Gastroesophageal sphincter (tissue), 4 donors: Measurements from ENCODE around the gene TMEM127. TPM values are rescaled to one million over a fixed set of nuclear protein-coding genes. Genes with fewer than 3 reads are reported as not detected.

Experiments
- ATAC-seq: fragments of 150-250 bp; one replicate; pipeline ENCODE4 v1.9.1; 2016; ENCODE audit warnings: mild to moderate bottlenecking, moderate library complexity
- H3K27ac ChIP-seq, 4 donors: fragments of 200-600 bp; sonication (generic) in 3 of 4; 1 replicate in 3 of 4; 2 replicates in 1 of 4; pipeline ENCODE4 v1.5.1; 2016 to 2019
- H3K27me3 ChIP-seq: fragments of 200-600 bp; sonication (generic); one replicate; pipeline ENCODE4 v1.5.1; 2019
- H3K36me3 ChIP-seq, 2 donors: fragments of 200-600 bp; sonication (generic); one replicate each; pipeline ENCODE4 v1.5.1; 2019; ENCODE audit warnings: control low read depth in 1 of 2
- H3K4me1 ChIP-seq, 3 donors: fragments of 200-600 bp; sonication (generic); 1 replicate in 2 of 3; 2 replicates in 1 of 3; pipeline ENCODE4 v1.5.1; 2016 to 2019; ENCODE audit warnings: control low read depth in 2 of 3
- H3K4me3 ChIP-seq, 2 donors: fragments of 200-600 bp; sonication (generic); one replicate each; pipeline ENCODE4 v1.5.1; 2019; ENCODE audit warnings: mild to moderate bottlenecking in 1 of 2, moderate library complexity in 1 of 2
- H3K9me3 ChIP-seq, 3 donors: fragments of 200-600 bp; sonication (generic); one replicate each; pipeline ENCODE4 v1.5.1; 2017 to 2019; ENCODE audit warnings: control low read depth in 2 of 3
- EP300 ChIP-seq: sonication (generic); formaldehyde crosslinking; IDR thresholded peaks from one replicate; pipeline ENCODE4 v1.6.1; 2017; ENCODE audit warnings: antibody characterized with exemption, mild to moderate bottlenecking
- POLR2A ChIP-seq, 2 donors: fragments of 450-650 bp; IDR thresholded peaks; one replicate each; pipeline ENCODE4 v1.6.1; 2017; ENCODE audit warnings: antibody characterized with exemption in 2 of 2, mild to moderate bottlenecking in 2 of 2, moderate library complexity in 1 of 2
- POLR2AphosphoS5 ChIP-seq: sonication (generic); formaldehyde crosslinking; IDR thresholded peaks from one replicate; pipeline ENCODE4 v1.6.1; 2017; ENCODE audit warnings: antibody characterized with exemption
- WGBS, 2 donors: methylation state at CpG; one replicate each; pipeline ENCODE4 v1.1.5; 2018; ENCODE audit warnings: low coverage in 1 of 2; 5-methylcytosine and 5-hydroxymethylcytosine counted together
- total RNA-seq, 4 donors: library from RNA; depleted of rRNA; stranded (reverse); fragments of >200 nt; gene quantifications; one replicate each; pipeline ENCODE4 v1.1.0, GENCODE V29; 2016
- TF ChIP-seq, protein P1 (sequence below), 4 experiments: fragments of 200-600 bp in 2 of 4; fragments of 450-650 bp in 2 of 4; sonication (generic) in 1 of 4; IDR thresholded peaks; one replicate each; pipeline ENCODE4 v1.5.1; 2017 to 2019; ENCODE audit warnings: antibody characterized with exemption in 4 of 4, mild to moderate bottlenecking in 2 of 4, moderate library complexity in 2 of 4

TMEM127 gene
- total RNA-seq, 4 donors from 2014 or later, result 39.4 to 73.8 (median 43.9) TPM

DNA sequence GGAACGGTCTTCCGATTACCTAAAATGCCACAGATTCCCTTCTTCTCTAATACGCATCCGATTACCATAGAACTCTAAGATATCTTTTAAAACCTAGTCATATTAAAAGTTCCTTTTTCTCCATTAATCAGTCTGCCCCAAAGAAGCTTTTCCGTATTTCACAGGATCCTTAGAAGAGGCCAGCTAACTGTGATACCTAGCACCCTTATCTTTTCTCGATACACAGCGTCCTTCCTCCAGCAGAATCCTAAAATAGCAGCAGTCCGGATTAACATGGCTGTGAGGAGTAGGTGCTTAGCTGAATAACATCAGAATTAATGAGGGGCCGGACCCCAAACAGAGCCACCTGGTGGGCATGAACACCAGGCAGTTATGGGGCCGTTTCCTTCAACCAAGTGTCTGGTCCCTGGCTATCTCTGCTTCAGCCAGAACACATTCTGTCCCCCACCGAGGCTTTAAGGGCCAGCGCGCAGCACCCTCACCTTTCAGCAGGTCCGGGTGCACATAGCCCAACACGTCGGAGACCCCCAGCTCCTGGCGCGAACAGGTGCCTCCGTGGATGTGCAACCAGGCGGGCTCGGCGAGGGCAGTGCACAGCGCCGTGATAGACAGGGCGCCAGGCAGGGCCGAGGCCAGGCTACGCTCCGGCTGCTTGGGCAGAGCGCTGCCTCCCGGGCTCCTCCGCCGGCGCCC is 995 bp downstream of the TMEM127 start:
- Histone ChIP-seq H3K27me3 (no peaks in the 10 kb centered on the region), H3K36me3 (peaks cover 0 to 49% of the 10 kb centered on the region in 2 donors), H3K4me3 (peak overlapping the region; percentile 89 to 94), H3K9me3 (no peaks in the 10 kb centered on the region), H3K4me1 (peaks cover 8 to 70% (median 28%) of the 10 kb centered on the region in 3 donors), H3K27ac (peak overlapping the region; percentile 90 to 97 (median 91))
- 38 to 46% methylated on average over 6 to 10 of the region's 33 CpGs for WGBS, 2 donors
- no peak for TF ChIP-seq EP300
- TF ChIP-seq POLR2AphosphoS5, result no peak
- no peak for TF ChIP-seq POLR2A (IDR thresholded peaks at IDR 0.05)
- TF ChIP-seq, protein P1, sequence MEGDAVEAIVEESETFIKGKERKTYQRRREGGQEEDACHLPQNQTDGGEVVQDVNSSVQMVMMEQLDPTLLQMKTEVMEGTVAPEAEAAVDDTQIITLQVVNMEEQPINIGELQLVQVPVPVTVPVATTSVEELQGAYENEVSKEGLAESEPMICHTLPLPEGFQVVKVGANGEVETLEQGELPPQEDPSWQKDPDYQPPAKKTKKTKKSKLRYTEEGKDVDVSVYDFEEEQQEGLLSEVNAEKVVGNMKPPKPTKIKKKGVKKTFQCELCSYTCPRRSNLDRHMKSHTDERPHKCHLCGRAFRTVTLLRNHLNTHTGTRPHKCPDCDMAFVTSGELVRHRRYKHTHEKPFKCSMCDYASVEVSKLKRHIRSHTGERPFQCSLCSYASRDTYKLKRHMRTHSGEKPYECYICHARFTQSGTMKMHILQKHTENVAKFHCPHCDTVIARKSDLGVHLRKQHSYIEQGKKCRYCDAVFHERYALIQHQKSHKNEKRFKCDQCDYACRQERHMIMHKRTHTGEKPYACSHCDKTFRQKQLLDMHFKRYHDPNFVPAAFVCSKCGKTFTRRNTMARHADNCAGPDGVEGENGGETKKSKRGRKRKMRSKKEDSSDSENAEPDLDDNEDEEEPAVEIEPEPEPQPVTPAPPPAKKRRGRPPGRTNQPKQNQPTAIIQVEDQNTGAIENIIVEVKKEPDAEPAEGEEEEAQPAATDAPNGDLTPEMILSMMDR (IDR thresholded peaks at IDR 0.05), result peak in 2 of 4 experiments; percentile 3 to 22
- no peak for ATAC-seq

DNA sequence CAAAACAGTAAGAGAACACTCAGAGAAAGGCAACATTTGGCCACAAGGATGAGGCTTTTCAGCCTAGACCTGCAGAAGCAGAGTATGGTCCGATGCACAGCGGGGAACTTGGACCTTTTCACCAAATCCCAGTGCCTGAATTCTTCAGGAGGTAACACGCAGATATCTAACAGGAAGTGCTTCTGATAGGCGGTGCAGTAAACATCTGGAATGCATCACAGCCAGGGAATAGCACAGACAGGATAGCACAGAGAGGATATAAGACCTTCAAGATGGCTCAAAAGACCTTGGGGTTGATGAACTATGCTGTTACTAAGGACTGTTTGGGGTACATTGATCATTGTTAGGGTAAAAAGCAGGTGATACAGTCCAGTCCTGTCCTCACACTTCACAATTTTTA is 1.7 kb downstream of the TMEM127 start:
- Histone ChIP-seq H3K36me3 (peaks cover 0 to 46% of the 10 kb centered on the region in 2 donors), H3K27me3 (no peaks in the 10 kb centered on the region), H3K9me3 (no peaks in the 10 kb centered on the region), H3K4me1 (peaks cover 11 to 77% (median 35%) of the 10 kb centered on the region in 3 donors), H3K27ac (peak overlapping the region in 3 of 4 donors; percentile 91 to 97 (median 91)), H3K4me3 (peak overlapping the region in 1 of 2 donors; percentile 94)
- TF ChIP-seq EP300, result no peak
- TF ChIP-seq POLR2AphosphoS5, result no peak
- TF ChIP-seq, protein P1 (IDR thresholded peaks at IDR 0.05), result no peak
- no peak for TF ChIP-seq POLR2A (IDR thresholded peaks at IDR 0.05)
- 57 to 63% methylated on average over 4 of the region's 4 CpGs for WGBS, 2 donors
- no peak for ATAC-seq

DNA sequence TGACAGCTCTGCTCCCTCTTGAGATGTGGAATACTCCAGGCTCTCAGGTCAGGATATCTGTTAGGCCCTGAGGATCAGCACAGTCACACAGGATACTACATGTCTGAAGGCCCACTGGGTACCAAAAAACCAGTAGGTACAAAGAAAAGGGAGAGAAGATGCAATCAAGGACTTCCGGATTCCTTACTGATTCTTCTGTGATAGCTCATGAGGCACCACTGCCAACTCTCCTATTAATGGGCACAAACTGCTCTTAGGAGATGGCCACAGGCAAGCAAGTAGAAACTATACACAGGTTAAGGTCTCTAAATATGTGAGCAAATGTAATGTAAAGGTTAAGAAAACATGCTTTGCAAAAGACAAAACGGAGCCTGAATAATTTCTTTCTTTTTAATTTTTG is 3.5 kb downstream of the TMEM127 start:
- H3K27ac ChIP-seq, result no peak overlapping the region
- no peak for ATAC-seq
- 69 to 81% methylated on average over 2 of the region's 2 CpGs for WGBS, 2 donors
- H3K4me3 ChIP-seq, result no peak overlapping the region
- peaks cover 0 to 35% of the 10 kb centered on the region in 2 donors for H3K36me3 ChIP-seq
- no peaks in the 10 kb centered on the region for H3K9me3 ChIP-seq
- peaks cover 11 to 89% (median 49%) of the 10 kb centered on the region in 3 donors for H3K4me1 ChIP-seq
- no peaks in the 10 kb centered on the region for H3K27me3 ChIP-seq
- no peak for TF ChIP-seq EP300
- TF ChIP-seq, protein P1 (IDR thresholded peaks at IDR 0.05), result no peak
- TF ChIP-seq POLR2A (IDR thresholded peaks at IDR 0.05), result no peak
- no peak for TF ChIP-seq POLR2AphosphoS5

DNA sequence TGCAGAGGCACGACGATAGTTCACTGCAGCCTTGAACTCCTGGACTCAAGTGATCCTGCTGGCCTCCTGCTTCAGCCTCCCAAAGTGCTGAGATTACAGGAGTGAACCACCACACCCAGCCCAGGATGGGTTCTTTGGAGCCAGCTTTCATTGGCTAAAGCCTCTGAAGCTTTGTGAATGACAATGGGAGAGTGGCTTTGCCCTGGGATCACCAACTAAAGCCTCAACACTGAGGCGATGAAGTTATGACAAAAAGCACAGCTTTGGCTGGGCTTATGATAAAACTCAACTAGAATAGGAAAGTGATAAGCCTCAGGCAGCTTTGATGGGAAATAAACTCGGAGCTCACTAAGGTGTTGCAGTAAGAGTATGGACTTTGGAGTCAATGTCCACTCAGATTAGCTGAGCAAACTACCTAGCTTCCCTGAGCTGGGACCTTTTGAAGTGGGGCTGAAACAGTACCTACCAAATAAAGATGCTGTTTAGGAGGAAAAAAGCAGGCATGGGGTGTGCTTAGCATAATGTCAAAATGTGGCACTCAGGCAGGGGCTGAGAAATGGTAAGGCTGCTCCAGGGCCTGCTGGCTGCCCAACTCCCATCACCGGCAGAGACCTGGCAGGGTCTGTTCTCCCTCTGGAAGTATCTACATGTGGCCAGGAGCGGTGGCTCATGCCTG is 4.3 kb downstream of the TMEM127 start:
- Histone ChIP-seq H3K27me3 (no peaks in the 10 kb centered on the region), H3K27ac (peak overlapping the region; percentile 27 to 85 (median 78)), H3K4me3 (no peak overlapping the region), H3K4me1 (peaks cover 11 to 89% (median 44%) of the 10 kb centered on the region in 3 donors), H3K9me3 (no peaks in the 10 kb centered on the region), H3K36me3 (peaks cover 0 to 39% of the 10 kb centered on the region in 2 donors)
- ATAC-seq, result no peak
- 74 to 81% methylated on average over 3 of the region's 6 CpGs for WGBS, 2 donors
- TF ChIP-seq EP300 (no peak), POLR2AphosphoS5 (no peak), POLR2A (IDR thresholded peaks at IDR 0.05) (no peak)
- TF ChIP-seq, protein P1 (IDR thresholded peaks at IDR 0.05), result no peak
